MM.1S (cell line): ENCODE measurements around the gene ERC2.

ENCODE experiments used
- EZH2 ChIP-seq: fragments of 300-600 bp; sonication (generic); optimal IDR thresholded peaks from 2 replicates; pipeline ENCODE3; 2017; ENCODE audit warnings: low read depth, mild to moderate bottlenecking, antibody characterized with exemption, low read length, mixed read lengths
- EZH2phosphoT487 ChIP-seq: fragments of 300-600 bp; sonication (generic); IDR thresholded peaks from 2 replicates; pipeline ENCODE4 v1.6.1; 2018; ENCODE audit warnings: antibody characterized with exemption, low read length
- TF ChIP-seq, protein P1 (sequence below): fragments of 300-600 bp; sonication (generic); IDR thresholded peaks from 2 replicates; pipeline ENCODE4 v1.5.1; 2016; ENCODE audit warnings: antibody characterized with exemption, low read length, mixed read lengths

DNA sequence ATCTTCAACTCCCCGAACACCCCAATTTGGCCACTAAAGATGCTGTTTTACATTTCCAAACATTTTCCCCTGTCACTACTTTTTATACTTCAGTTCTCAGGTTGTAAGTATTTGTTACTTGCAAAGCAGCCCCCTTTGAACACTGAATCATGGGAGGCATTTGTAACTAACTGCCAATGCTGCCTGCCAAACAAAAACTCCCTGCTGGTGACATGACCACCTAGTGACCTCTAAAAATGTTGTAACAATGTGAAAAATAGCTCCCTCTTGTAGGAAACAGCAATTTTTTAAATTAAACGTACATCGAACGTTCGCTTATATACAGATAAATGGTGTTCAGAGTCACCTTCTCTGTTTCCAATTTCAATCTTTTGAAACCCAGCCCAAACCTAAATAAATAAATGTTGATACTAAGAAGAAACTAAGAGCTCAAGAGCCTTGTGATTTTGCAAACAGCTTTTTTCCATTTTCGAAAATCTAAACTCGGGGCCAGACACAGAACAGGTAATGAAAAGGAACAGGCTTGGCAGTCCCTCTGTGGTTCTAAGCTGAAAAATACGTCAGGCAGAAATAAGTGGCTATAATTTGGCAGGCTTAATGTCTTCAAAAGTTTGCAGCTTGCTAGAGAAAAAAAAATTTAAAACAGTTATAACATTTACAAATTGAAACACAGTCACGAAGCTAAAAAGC lies 712.6 kb downstream of the ERC2 start:
- TF ChIP-seq EZH2phosphoT487 (no peak), EZH2 (no peak)
- TF ChIP-seq, protein P1, sequence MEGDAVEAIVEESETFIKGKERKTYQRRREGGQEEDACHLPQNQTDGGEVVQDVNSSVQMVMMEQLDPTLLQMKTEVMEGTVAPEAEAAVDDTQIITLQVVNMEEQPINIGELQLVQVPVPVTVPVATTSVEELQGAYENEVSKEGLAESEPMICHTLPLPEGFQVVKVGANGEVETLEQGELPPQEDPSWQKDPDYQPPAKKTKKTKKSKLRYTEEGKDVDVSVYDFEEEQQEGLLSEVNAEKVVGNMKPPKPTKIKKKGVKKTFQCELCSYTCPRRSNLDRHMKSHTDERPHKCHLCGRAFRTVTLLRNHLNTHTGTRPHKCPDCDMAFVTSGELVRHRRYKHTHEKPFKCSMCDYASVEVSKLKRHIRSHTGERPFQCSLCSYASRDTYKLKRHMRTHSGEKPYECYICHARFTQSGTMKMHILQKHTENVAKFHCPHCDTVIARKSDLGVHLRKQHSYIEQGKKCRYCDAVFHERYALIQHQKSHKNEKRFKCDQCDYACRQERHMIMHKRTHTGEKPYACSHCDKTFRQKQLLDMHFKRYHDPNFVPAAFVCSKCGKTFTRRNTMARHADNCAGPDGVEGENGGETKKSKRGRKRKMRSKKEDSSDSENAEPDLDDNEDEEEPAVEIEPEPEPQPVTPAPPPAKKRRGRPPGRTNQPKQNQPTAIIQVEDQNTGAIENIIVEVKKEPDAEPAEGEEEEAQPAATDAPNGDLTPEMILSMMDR, result no peak
